ENCODE measurements around the gene ZNF786.
A peak's percentile ranks its signal among the peaks of the same experiment; 100 is the strongest.

ZNF786 gene

GRCh38 chr7:149028346-149029109 lies 62.0 kb downstream of the ZNF786 start, which contains the start of gene PDIA4:
PDIA4 (minus strand) TSS chr7:149028505; CDS start chr7:149028408, 97 bp downstream.
- peak; percentile 99 to 100 for DNase-seq (ENCODE audit: low read depth in 2 of 2)

- DNase-seq (ENCODE audit: low read depth in 2 of 2): no peak
Measured at GRCh38 chr7:149027611-149028345, 62.7 kb downstream of the ZNF786 start.

- DNase-seq (ENCODE audit: low read depth in 2 of 2): no peak
Measured at GRCh38 chr7:149027055-149027454, 63.5 kb downstream of the ZNF786 start.

GRCh38 chr7:149023662-149024061 lies 66.9 kb downstream of the ZNF786 start:
- no peak for DNase-seq (ENCODE audit: low read depth in 2 of 2)

- no peak for DNase-seq (ENCODE audit: low read depth in 2 of 2)
Measured at GRCh38 chr7:149022756-149023360, 67.7 kb downstream of the ZNF786 start.

GRCh38 chr7:149021725-149022062 lies 68.8 kb downstream of the ZNF786 start:
- DNase-seq (ENCODE audit: low read depth in 2 of 2): no peak

- DNase-seq (ENCODE audit: low read depth in 2 of 2): no peak
Measured at GRCh38 chr7:149020483-149020882, 70.0 kb downstream of the ZNF786 start.
